Stimulated activated CD4-positive, alpha-beta T cell treated with anti-CD3 and anti-CD28 coated beads, Interleukin-4, amount 100 ng/mL, for 48 hours (primary cell): ENCODE data around the gene RIPK3.

Experiments used
- DNase-seq, 2 donors: peaks; one replicate each; pipeline ENCODE4 v3.0.0-alpha.2; 2020; ENCODE audit warnings: low read depth in 2 of 2

RIPK3 gene

DNA sequence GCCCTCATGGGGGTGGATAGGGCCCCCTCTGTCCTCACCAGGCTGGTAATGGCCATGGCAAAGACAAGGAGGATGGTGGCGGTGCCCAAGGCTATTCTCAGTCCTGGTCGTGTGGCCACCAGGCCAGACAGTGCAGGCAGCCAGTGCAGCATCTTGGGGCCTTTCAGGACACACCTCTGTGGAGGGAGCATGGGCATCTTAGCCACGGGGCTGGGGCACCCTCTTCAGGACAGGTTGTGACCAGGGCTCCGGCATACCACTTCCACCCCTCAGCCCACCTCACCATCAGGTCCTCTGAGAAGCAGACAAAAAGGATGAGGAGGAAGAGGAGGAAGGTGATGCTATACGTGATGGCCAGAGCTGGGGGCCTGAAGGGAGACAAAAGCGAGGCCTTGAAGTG lies 15.8 kb downstream of the RIPK3 start:
- DNase-seq = no peak

DNA sequence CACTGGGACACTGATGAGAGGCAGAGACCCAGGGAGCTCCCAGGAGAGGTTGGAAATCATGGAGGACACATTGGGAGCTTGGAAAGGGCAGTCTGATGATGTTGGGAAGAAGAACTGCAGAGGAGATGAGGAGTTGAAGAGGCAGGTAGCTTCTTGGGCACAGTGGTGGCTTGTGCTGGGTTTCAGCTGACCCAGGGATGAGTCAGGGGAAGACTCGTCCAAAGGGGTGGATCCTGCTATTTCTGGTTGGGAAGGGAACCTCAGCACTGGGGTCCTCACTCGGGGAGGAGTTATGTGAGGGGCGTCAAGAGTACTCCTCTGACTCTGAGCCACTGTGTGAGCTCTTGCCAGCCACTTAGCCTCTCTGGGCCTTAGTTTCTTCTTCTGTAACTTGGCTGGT lies 16.4 kb downstream of the RIPK3 start:
- DNase-seq = no peak

DNA sequence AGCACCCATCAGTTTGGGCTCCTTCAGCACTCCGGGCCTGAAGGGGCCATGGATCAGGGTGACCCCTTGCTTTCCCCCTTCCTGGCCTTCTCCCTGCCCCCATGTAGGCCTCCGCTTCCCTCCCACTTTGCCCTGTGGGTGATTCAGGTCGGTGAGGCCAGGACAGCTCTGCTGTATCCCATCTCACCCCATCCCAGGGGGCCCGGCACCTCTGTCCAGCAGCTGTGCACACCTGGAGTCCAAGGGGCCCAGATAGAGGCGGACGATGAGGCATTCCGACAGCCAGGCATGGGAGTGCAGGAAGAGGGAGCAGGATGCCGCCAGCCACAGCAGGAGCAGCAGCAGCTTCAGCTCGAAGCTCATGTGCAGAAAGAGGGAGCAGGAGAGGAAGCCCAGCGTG lies 17.1 kb downstream of the RIPK3 start:
- no peak for DNase-seq

DNA sequence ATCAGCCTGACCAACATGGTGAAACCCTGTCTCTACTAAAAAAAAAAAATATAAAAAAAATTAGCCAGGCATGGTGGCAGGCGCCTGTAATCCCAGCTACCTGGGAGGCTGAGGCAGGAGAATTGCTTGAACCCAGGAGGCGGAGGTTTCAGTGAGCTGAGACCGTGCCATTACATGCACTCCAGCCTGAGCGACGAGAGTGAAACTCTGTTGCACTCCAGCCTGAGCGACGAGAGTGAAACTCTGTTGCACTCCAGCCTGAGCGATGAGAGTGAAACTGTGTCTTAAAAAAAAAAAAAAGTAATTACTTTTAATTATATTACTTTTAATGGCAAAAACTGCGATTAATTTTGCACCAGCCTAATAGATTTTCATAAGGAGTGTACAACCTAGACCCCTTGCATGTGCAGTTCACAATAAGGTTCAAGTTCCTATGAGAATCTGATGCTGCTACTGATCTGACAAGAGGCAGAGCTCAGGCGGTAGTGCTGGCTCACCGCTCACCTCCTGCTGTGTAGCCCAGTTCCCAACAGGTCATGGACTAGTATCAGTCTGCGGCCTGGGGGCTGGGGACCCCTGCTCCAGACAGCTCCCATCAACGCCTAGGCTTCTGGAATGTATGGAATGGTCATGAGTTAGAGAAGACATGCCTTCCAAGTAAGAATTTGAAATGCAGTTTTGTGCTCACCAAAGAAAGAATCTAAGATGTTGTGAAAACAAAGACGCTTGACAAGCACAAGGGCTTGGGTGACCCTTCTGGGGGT lies 18.4 kb downstream of the RIPK3 start:
- no peak for DNase-seq

DNA sequence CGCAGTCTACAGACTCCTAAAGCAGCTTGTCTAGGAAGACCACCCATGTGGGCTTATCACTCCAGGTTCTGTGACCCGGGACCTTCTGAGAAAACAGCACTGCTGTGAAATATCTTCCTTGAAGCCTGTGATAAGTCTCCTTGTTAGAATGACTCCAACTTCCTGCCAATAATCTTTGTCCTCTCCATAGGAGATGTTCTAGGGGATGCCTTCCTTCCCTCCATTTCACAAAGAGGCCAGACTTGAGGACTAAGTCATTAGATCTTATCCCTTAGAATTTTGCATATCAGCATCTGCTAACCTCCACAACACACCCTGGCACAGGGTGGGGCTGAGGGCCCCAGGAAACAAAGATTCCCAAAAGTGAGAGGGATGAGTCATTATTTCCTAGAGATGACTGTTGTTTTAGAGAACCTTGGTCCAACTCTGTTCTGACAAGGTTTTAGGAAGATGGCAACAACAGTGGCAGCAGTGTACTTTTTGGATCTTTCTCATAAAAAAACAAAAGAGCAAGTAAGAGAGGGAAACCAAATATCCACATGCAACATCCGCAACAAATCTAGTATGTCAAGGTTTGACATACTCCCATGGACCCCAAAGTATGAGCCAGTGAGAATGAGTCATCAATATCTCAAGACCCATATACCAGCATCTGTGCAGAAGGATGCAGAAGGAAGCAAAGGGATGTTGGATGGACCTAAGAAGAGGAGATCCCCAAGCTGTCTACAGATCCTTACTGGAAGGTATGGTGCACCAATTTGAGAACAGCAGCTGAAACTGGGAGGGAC lies 22.5 kb downstream of the RIPK3 start:
- no peak for DNase-seq

DNA sequence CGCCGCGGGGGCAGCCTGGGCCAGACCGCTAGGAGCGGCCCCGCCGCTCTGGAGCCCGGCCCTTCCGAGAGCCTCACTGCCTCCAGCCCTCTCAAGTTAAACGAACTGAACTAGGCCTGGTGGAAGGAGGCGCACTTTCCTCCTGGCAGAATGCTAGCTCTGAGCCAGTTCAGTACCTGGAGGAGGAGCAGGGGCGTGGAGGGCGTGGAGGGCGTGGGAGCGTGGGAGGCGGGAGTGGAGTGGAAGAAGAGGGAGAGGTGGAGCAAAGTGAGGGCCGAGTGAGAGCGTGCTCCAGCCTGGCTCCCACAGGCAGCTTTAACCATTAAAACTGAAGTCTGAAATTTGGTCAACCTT lies 23.2 kb downstream of the RIPK3 start:
- no peak for DNase-seq

DNA sequence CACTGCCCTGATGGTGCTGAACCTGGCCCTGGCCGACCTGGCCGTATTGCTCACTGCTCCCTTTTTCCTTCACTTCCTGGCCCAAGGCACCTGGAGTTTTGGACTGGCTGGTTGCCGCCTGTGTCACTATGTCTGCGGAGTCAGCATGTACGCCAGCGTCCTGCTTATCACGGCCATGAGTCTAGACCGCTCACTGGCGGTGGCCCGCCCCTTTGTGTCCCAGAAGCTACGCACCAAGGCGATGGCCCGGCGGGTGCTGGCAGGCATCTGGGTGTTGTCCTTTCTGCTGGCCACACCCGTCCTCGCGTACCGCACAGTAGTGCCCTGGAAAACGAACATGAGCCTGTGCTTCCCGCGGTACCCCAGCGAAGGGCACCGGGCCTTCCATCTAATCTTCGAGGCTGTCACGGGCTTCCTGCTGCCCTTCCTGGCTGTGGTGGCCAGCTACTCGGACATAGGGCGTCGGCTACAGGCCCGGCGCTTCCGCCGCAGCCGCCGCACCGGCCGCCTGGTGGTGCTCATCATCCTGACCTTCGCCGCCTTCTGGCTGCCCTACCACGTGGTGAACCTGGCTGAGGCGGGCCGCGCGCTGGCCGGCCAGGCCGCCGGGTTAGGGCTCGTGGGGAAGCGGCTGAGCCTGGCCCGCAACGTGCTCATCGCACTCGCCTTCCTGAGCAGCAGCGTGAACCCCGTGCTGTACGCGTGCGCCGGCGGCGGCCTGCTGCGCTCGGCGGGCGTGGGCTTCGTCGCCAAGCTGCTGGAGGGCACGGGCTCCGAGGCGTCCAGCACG lies 23.8 kb downstream of the RIPK3 start:
- DNase-seq = no peak

DNA sequence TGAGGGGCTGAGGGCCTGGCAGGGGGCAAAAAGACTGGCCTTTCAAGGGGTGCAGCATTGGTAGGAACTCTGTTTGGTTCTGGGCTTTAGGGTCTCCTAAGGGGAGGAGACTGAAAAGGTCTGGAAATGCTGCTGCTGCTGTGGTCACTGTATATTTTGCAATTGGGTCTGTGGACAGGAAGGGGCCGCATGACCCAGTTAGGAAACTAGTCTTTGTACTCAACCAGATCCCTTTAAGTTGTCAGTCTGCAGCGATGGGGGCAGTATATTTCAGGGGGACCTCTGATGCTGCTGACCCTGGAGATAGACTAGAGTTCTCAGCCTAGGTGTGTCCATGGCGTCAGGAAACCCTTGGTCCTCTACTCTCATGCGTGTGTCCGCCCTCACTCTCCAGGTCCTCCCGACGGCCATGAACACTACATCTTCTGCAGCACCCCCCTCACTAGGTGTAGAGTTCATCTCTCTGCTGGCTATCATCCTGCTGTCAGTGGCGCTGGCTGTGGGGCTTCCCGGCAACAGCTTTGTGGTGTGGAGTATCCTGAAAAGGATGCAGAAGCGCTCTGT lies 24.5 kb downstream of the RIPK3 start:
- DNase-seq = no peak

DNA sequence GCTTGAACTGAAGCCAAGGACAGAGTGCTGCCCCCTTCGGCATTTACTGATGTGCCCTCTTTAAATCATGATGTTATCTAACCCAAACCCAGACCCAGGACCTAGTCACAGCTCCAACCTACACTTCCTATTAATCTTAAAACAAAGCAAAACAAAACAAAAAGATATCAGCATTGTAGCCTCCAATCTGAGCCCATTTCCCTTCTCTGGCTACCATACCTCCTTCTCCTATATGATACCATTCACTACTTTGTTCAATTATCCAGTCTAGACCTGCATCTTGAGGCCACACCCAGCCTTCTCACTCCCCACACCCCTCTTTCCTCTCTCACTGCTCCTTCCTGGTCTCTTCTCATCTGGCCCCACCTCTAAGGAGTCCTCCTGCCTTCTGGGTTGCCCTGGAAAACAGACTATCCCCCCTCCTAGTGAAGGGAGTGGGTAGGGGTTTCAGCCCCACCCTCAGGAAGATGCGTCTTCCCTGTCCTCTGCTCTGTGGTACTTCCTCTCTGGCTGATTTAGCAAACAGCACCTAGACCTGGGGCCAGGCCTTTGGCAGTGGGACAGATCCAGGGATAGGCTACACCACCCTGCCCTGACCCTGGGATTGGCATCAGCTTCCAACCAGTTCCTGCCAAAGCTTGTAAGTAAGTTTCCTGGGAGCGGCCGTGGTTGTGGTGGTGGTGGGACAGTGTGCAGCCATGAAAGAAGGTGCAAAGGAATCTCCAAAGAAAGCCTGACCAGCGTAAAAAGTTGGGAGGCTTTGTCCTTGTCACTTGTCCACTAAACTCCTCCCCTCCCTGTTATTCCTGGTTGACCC lies 25.2 kb downstream of the RIPK3 start:
- DNase-seq = no peak

DNA sequence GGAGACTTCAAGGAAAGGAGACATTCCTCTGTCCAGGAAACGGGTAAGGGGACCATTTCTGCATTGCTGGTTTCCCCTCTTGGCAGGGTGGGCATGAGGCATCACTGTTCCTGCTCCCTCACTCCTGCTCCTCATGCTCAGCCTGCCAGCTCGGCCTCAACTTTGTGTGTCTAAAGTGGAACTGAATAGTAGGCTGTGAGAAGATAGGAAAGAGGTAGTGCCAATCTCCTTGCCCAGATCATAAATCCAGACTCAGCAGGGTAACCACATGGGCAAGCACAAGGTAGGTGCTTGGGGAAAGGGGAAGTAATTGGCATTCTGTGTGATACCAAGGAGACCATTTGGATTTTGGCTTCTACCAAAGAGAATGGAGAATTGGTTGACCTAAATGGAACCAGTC lies 25.9 kb downstream of the RIPK3 start:
- DNase-seq = no peak

DNA sequence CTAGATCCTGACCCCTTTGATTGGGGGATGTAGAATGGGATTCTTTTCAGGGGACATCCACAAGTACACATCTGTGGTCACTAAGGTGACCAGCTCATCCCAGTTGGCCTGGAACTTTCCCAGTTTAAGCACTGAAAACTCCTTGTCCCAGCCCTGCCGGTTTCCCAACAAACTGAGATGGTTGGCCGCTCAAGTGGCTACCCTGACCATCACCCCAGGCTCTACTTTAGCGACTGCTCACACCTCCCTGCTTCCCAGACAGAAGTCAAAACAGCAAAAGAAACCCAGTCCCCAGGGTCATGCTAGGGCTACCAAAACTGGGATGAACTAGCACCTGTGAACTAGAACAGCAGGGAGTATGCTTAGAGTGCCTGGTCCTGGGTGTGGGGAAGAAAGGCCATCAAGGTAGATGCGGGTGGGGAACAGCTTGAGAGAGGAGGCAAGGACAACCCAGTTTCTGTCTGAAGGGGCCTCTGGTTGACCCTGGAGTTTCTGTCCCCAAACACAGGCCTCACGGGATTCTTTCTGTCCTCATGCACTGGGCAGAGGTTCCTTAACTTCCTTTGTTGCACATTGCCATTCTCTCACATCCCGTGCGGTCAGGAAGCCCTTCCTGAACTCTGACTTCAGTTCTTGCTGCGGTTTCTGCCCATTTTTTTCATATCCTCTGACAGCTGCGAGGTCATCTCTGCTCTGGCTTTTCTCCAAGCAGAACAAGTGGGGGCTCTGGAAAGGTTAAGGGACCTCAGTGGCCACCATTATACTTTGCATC lies 26.9 kb downstream of the RIPK3 start:
- no peak for DNase-seq

DNA sequence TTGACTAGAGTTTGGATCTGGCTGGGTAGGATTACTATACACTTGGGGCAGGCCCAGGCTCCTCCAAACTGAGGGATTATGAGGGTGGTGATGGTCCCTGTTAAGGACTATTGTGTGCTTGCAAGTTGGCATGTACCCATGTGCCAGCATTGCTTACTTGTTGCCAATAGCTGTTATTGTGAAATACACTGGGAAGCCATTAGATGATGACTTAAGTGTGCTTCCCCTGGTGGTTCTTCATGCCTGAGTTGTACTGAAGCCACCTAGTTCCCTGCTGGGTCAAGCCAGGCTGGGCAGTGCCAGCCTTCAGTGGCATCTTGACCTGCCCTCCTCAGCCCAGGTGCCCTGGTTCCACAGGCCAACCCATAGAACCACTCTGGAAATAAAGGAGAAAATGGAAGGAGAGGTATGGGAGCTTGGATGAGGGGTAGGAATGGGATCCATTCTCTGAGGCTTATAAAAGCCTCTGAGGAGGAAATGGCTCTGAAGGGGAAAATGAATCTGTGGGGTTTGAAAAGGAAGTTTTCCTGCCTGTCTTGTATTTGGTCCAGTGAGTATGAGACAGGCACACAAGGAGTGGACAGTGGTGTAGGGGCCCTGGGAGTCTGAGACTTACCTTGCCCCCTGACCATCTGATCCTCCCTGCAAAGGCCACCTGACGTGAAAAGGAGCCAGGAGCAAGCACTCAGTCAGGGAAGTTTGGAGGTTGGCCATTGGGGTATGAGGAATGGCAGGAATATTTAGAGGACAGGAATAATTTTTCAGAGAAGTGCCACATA lies 27.8 kb downstream of the RIPK3 start:
- DNase-seq = no peak

DNA sequence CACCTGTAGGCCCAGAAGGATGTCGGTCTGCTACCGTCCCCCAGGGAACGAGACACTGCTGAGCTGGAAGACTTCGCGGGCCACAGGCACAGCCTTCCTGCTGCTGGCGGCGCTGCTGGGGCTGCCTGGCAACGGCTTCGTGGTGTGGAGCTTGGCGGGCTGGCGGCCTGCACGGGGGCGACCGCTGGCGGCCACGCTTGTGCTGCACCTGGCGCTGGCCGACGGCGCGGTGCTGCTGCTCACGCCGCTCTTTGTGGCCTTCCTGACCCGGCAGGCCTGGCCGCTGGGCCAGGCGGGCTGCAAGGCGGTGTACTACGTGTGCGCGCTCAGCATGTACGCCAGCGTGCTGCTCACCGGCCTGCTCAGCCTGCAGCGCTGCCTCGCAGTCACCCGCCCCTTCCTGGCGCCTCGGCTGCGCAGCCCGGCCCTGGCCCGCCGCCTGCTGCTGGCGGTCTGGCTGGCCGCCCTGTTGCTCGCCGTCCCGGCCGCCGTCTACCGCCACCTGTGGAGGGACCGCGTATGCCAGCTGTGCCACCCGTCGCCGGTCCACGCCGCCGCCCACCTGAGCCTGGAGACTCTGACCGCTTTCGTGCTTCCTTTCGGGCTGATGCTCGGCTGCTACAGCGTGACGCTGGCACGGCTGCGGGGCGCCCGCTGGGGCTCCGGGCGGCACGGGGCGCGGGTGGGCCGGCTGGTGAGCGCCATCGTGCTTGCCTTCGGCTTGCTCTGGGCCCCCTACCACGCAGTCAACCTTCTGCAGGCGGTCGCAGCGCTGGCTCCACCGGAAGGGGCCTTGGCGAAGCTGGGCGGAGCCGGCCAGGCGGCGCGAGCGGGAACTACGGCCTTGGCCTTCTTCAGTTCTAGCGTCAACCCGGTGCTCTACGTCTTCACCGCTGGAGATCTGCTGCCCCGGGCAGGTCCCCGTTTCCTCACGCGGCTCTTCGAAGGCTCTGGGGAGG lies 28.9 kb downstream of the RIPK3 start, which contains the start of gene LTB4R:
LTB4R (plus strand) TSS at position 857 of the 959 bp plus-strand sequence. CDS start 4,150 bp downstream, outside the sequence.
- DNase-seq = peak in 1 of 2 donors; percentile 55

DNA sequence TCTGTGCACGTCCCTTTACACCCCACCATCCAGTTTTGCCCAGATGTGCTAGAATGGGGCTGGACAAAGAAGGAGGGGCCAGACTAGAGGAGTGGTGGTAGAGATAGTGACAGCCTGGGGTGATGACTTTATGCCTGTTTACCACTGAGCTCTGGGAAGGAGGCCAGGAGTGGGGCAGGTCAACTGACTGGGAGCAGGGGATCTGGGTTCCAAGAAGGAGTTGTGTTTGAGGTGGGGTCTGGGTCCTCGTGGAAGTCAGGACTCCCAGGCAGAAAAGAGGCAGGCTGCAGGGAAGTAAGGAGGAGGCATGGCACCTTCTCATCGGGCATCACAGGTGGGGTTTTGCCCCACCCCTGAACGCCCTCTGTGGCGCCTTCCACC lies 29.5 kb downstream of the RIPK3 start:
- no peak for DNase-seq

DNA sequence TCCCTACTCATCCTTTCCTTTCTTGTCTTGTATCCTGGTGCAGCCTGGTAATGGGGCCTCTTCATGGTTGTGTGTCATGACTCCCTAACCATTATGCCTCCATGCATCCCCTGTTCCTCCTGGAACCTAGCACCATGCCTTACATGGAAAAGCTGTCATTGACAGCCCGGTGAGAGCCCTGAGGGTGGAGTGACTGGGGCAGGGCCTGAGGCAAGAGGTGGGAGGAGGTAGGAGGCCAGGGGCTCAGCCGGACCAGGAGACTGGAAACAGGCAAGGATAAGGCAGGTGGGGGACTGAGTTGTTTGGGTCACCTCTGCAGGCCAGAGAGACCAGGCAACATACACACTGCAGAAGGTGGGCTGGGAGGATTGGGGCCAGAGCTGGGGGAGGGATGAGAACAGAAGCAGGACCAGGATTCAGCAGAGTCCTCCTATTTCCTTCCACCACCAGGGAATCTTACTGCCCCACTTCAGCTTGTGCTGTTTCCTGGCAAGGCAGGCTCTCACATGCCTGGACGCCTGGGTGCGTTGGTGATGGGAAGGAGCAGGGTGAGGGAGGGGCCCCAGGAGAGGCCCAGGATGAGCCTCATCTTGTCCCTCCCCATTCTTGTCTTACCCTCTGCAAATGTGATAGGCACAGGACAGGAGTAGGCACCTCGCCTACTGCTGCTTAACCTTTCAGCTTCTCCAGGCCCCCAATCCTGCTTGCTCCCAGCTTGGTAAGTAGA lies 30.1 kb downstream of the RIPK3 start, which contains the start of gene LTB4R2:
LTB4R2 (plus strand) TSS at position 603 of the 727 bp plus-strand sequence. CDS start 525 bp downstream, outside the sequence.
- DNase-seq = no peak

DNA sequence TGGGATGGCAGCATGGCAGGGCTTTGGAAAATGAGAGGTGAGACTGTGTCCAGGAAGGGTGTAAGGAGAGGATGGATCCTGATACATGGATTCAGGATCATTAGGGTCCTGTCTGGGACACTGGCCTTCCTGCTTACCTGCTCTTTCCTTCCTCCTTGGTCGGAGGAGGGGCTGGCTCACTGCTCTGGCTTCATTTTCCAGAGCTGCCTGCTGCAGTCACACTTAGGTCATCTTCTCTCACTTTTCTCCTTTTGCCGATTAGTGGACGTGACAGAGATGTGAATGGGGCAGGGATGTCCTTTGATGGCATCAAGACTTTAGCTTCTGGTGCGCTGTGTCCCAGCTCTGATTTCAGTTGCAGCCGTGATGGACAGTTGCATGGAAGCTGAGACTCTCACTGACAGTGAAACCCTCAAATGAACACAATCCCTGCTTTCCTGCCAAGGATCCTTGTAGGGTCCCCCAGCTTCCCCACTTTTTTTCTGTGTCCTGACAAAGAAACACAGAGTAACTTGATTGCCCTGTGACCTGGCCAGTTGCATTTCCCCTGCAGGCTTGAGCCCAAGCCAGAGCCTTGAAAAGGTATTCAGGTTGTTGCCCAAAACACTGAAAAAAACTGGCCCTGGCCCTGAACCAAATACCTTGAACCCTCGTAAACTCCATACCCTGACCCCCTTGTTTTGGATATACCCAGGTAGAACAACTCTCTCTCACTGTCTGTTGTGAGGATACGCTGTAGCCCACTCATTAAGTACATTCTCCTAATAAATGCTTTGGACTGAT lies 31.3 kb downstream of the RIPK3 start:
- DNase-seq = no peak
